Liver (tissue), 9 donors: ENCODE results near the gene POLR3GL. TPM values are rescaled to one million over a fixed set of nuclear protein-coding genes. Genes with fewer than 3 reads are reported as not detected.

Experiments used
- DNase-seq: peaks from one replicate; pipeline ENCODE4 v3.0.0-alpha.2; 2017; ENCODE audit warnings: low spot score
- H3K27ac ChIP-seq, 2 donors: one replicate each; pipeline ENCODE4 v1.7.0; 2013; ENCODE audit warnings: inconsistent platforms in 2 of 2, low read length in 2 of 2, control low read depth in 1 of 2, low read depth in 1 of 2, mild to moderate bottlenecking in 1 of 2
- H3K27me3 ChIP-seq, 4 donors: one replicate each; pipeline versions ENCODE4 v1.6.1 to v1.7.0; 2013; ENCODE audit warnings: low read length in 3 of 4, inconsistent platforms in 1 of 4, mild to moderate bottlenecking in 1 of 4, moderate library complexity in 1 of 4; ENCODE audit not compliant: control insufficient read depth in 4 of 4, insufficient read depth in 4 of 4
- H3K36me3 ChIP-seq, 4 donors: one replicate each; pipeline versions ENCODE4 v1.6.1 to v1.7.0; 2013; ENCODE audit warnings: low read length in 3 of 4, mild to moderate bottlenecking in 3 of 4, low read depth in 1 of 4, moderate library complexity in 1 of 4; ENCODE audit not compliant: control insufficient read depth in 4 of 4, insufficient read depth in 3 of 4
- H3K4me1 ChIP-seq, 4 donors: one replicate each; pipeline versions ENCODE4 v1.6.1 to v1.7.0; 2013; ENCODE audit warnings: low read length in 3 of 4, mild to moderate bottlenecking in 3 of 4, moderate library complexity in 1 of 4; ENCODE audit not compliant: control insufficient read depth in 4 of 4, insufficient read depth in 4 of 4
- H3K4me3 ChIP-seq, 3 donors: one replicate each; pipeline versions ENCODE4 v1.6.1 to v1.7.0; 2013; ENCODE audit warnings: low read length in 3 of 3, control low read depth in 1 of 3, low read depth in 1 of 3, mild to moderate bottlenecking in 1 of 3
- H3K9ac ChIP-seq, 2 donors: one replicate each; pipeline ENCODE4 v1.7.0; 2013; ENCODE audit warnings: low read length in 2 of 2, mild to moderate bottlenecking in 2 of 2, moderate library complexity in 2 of 2, control low read depth in 1 of 2, low read depth in 1 of 2
- H3K9me3 ChIP-seq, 4 donors: one replicate each; pipeline versions ENCODE4 v1.6.1 to v1.7.0; 2013; ENCODE audit warnings: low read length in 3 of 4; ENCODE audit not compliant: control insufficient read depth in 4 of 4
- ATF3 ChIP-seq: IDR thresholded peaks from 2 replicates; pipeline ENCODE4 v1.6.1; 2016; ENCODE audit warnings: antibody characterized with exemption
- EGR1 ChIP-seq, 2 donors: IDR thresholded peaks; 2 replicates each; pipeline ENCODE4 v1.6.1; 2016 to 2018; ENCODE audit warnings: antibody characterized with exemption in 2 of 2, low read depth in 2 of 2
- FOXA1 ChIP-seq: IDR thresholded peaks from 2 replicates; pipeline ENCODE4 v1.6.1; 2016; ENCODE audit warnings: antibody characterized with exemption
- FOXA2 ChIP-seq: IDR thresholded peaks from 2 replicates; pipeline ENCODE4 v1.6.1; 2016; ENCODE audit warnings: antibody characterized with exemption
- GABPA ChIP-seq, 2 donors: IDR thresholded peaks in 1 of 2; conservative IDR thresholded peaks in 1 of 2; 2 replicates each; pipeline ENCODE4 v1.6.1; 2016; ENCODE audit warnings: antibody characterized with exemption in 2 of 2, mild to moderate bottlenecking in 1 of 2, moderate library complexity in 1 of 2
- HNF4A ChIP-seq, 2 donors: conservative IDR thresholded peaks; 2 replicates each; pipeline ENCODE4 v1.6.1; 2016; ENCODE audit warnings: antibody characterized with exemption in 2 of 2, mild to moderate bottlenecking in 2 of 2
- HNF4G ChIP-seq: IDR thresholded peaks from 2 replicates; pipeline ENCODE4 v1.6.1; 2016; ENCODE audit warnings: antibody characterized with exemption
- JUND ChIP-seq, 2 donors: IDR thresholded peaks; 2 replicates each; pipeline ENCODE4 v1.6.1; 2016; ENCODE audit warnings: antibody characterized with exemption in 2 of 2
- MAX ChIP-seq: IDR thresholded peaks from 2 replicates; pipeline ENCODE4 v1.6.1; 2016; ENCODE audit warnings: antibody characterized with exemption
- NR2F2 ChIP-seq: IDR thresholded peaks from 2 replicates; pipeline ENCODE4 v1.6.1; 2016; ENCODE audit warnings: antibody characterized with exemption
- RAD21 ChIP-seq, 2 donors: IDR thresholded peaks; 2 replicates each; pipeline ENCODE4 v1.6.1; 2016; ENCODE audit warnings: antibody characterized with exemption in 2 of 2, mild to moderate bottlenecking in 2 of 2
- RXRA ChIP-seq, 2 donors: IDR thresholded peaks; 2 replicates each; pipeline ENCODE4 v1.6.1; 2017 to 2018; ENCODE audit warnings: antibody characterized with exemption in 2 of 2, mild to moderate bottlenecking in 1 of 2
- SP1 ChIP-seq: IDR thresholded peaks from 2 replicates; pipeline ENCODE4 v1.6.1; 2018; ENCODE audit warnings: antibody characterized with exemption, mild to moderate bottlenecking
- TAF1 ChIP-seq: conservative IDR thresholded peaks from 2 replicates; pipeline ENCODE4 v1.6.1; 2016; ENCODE audit warnings: antibody characterized with exemption, mild to moderate bottlenecking
- YY1 ChIP-seq: IDR thresholded peaks from 2 replicates; pipeline ENCODE4 v1.6.1; 2016; ENCODE audit warnings: antibody characterized with exemption, mild to moderate bottlenecking
- ZBTB33 ChIP-seq: IDR thresholded peaks from 2 replicates; pipeline ENCODE4 v1.6.1; 2016; ENCODE audit warnings: antibody characterized with exemption
- WGBS: extraction: QIAGEN DNeasy Blood & Tissue Kit; methylation state at CpG from one replicate; pipeline ENCODE4 v1.1.7; 2013; 5-methylcytosine and 5-hydroxymethylcytosine counted together
- polyA plus RNA-seq, 2 donors: library from polyadenylated mRNA; stranded (reverse) in 1 of 2; unstranded in 1 of 2; fragments of 200-250 nt in 1 of 2; fragments of >200 nt in 1 of 2; fragmentation: Nextera tagmentation in 1 of 2; extraction: Ambion mirVana in 1 of 2; gene quantifications; one replicate each; pipeline versions ENCODE4 v1.2.1 to v1.2.3, GENCODE V29; 2013 to 2015
- total RNA-seq, 2 donors: library from RNA; depleted of rRNA; stranded (reverse); fragments of >200 nt; gene quantifications; one replicate each; pipeline ENCODE4 v1.2.3, GENCODE V29; 2014
- TF ChIP-seq, protein P1 (sequence below): IDR thresholded peaks from 2 replicates; pipeline ENCODE4 v1.6.1; 2016; ENCODE audit warnings: antibody characterized with exemption, mild to moderate bottlenecking
- TF ChIP-seq, protein P2 (sequence below): fragments of 150-350 bp; IDR thresholded peaks from 2 replicates; pipeline ENCODE4 v1.5.1; 2017; ENCODE audit warnings: improper control_type of control experiment, low read depth, low read length; ENCODE audit not compliant: missing input control
- donor health status: healthy.
- donor health status: healthy.
- donor health status: healthy.
- donor health status: healthy.
- donor health status: healthy.

POLR3GL gene
- total and polyA plus RNA-seq, 4 donors, result 11.9 to 23.4 (median 16.2) TPM

GRCh38 chr1:146001709-146002108 is 37.2 kb downstream of the POLR3GL start:
- H3K27ac ChIP-seq, result no peak overlapping the region

DNA sequence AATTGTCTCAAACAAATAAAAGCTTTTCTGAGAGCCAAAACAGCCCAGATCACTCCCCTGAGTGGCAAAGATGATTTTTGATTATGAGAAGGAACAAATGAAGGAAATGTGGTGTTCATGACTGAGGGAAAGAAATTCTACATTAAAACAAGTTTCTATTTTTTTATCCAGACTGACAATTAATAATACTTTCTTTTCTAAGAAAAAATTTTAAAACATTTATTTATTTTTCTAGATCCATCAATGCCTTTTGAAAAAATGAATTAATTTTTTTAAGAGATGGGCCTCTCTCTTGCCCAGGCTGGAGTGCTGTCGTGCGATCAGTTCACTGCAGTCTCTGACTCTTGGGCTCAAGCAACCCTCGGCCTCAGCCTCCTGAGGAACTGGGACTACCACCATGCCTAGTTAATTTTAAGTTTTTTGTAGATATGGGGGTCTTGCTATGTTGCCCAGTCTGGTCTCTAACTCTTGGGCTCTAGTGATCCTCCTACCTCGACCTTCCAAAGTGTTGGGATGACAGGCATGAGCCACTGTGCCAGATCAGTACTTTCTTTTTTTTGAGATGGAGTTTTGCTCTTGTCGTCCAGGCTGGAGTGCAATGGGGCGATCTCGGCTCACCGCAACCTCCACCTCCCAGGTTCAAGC is 43.1 kb downstream of the POLR3GL start:
- no peak overlapping the region for H3K4me3 ChIP-seq
- peak overlapping the region in 1 of 2 donors; percentile 54 for H3K9ac ChIP-seq

More at GRCh38 chr1:146001709-146002108, 37.2 kb downstream of the POLR3GL start:
- H3K36me3 ChIP-seq, result no peaks in the 10 kb centered on the region
- peaks cover 8 to 32% (median 22%) of the 10 kb centered on the region in 4 donors for H3K4me1 ChIP-seq
- DNase-seq, result no peak
- no peaks in the 10 kb centered on the region for H3K27me3 ChIP-seq
- H3K9me3 ChIP-seq, result no peaks in the 10 kb centered on the region
- 92% methylated on average over 2 of the region's 2 CpGs for WGBS
- H3K9ac ChIP-seq, result no peak overlapping the region
- no peak overlapping the region for H3K4me3 ChIP-seq
- no peak for TF ChIP-seq EGR1 (IDR thresholded peaks at IDR 0.05; ENCODE audit: low read depth in 2 of 2)
- no peak for TF ChIP-seq SP1
- no peak for TF ChIP-seq RAD21 (IDR thresholded peaks at IDR 0.05)
- TF ChIP-seq YY1, result no peak
- no peak for TF ChIP-seq HNF4A (conservative IDR thresholded peaks at IDR 0.05)
- no peak for TF ChIP-seq GABPA (IDR thresholded peaks at IDR 0.05 in 1 of 2, conservative IDR thresholded peaks at IDR 0.05 in 1 of 2)
- no peak for TF ChIP-seq TAF1

More for the DNA sequence above, 43.1 kb downstream of the POLR3GL start:
- TF ChIP-seq SP1 (no peak), ATF3 (no peak), HNF4A (conservative IDR thresholded peaks at IDR 0.05) (no peak), MAX (no peak), FOXA1 (no peak), RXRA (IDR thresholded peaks at IDR 0.05) (no peak), JUND (IDR thresholded peaks at IDR 0.05) (no peak), YY1 (no peak), HNF4G (no peak), NR2F2 (no peak), ZBTB33 (no peak), FOXA2 (no peak), GABPA (IDR thresholded peaks at IDR 0.05 in 1 of 2, conservative IDR thresholded peaks at IDR 0.05 in 1 of 2) (no peak), EGR1 (IDR thresholded peaks at IDR 0.05; ENCODE audit: low read depth in 2 of 2) (no peak), TAF1 (no peak), RAD21 (IDR thresholded peaks at IDR 0.05) (no peak)
- TF ChIP-seq, protein P1, sequence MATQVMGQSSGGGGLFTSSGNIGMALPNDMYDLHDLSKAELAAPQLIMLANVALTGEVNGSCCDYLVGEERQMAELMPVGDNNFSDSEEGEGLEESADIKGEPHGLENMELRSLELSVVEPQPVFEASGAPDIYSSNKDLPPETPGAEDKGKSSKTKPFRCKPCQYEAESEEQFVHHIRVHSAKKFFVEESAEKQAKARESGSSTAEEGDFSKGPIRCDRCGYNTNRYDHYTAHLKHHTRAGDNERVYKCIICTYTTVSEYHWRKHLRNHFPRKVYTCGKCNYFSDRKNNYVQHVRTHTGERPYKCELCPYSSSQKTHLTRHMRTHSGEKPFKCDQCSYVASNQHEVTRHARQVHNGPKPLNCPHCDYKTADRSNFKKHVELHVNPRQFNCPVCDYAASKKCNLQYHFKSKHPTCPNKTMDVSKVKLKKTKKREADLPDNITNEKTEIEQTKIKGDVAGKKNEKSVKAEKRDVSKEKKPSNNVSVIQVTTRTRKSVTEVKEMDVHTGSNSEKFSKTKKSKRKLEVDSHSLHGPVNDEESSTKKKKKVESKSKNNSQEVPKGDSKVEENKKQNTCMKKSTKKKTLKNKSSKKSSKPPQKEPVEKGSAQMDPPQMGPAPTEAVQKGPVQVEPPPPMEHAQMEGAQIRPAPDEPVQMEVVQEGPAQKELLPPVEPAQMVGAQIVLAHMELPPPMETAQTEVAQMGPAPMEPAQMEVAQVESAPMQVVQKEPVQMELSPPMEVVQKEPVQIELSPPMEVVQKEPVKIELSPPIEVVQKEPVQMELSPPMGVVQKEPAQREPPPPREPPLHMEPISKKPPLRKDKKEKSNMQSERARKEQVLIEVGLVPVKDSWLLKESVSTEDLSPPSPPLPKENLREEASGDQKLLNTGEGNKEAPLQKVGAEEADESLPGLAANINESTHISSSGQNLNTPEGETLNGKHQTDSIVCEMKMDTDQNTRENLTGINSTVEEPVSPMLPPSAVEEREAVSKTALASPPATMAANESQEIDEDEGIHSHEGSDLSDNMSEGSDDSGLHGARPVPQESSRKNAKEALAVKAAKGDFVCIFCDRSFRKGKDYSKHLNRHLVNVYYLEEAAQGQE, result no peak
- TF ChIP-seq, protein P2, sequence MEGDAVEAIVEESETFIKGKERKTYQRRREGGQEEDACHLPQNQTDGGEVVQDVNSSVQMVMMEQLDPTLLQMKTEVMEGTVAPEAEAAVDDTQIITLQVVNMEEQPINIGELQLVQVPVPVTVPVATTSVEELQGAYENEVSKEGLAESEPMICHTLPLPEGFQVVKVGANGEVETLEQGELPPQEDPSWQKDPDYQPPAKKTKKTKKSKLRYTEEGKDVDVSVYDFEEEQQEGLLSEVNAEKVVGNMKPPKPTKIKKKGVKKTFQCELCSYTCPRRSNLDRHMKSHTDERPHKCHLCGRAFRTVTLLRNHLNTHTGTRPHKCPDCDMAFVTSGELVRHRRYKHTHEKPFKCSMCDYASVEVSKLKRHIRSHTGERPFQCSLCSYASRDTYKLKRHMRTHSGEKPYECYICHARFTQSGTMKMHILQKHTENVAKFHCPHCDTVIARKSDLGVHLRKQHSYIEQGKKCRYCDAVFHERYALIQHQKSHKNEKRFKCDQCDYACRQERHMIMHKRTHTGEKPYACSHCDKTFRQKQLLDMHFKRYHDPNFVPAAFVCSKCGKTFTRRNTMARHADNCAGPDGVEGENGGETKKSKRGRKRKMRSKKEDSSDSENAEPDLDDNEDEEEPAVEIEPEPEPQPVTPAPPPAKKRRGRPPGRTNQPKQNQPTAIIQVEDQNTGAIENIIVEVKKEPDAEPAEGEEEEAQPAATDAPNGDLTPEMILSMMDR, result no peak
- H3K9me3 ChIP-seq, result no peaks in the 10 kb centered on the region
- H3K27me3 ChIP-seq, result no peaks in the 10 kb centered on the region
- WGBS, result 84% methylated on average over 8 of the region's 8 CpGs
- no peak for DNase-seq
- peaks cover 0 to 2% (median under 1%) of the 10 kb centered on the region in 4 donors for H3K4me1 ChIP-seq
- H3K27ac ChIP-seq, result peak overlapping the region; percentile 76 to 85
- H3K36me3 ChIP-seq, result no peaks in the 10 kb centered on the region
